H9 (cell line): ENCODE results near the gene CPT1C. TPM values are rescaled to one million over a fixed set of nuclear protein-coding genes. Genes with fewer than 3 reads are reported as not detected.

Experiments used
- DNase-seq: peaks from one replicate; pipeline ENCODE4 v3.0.0-alpha.2; 2017
- H2AFZ ChIP-seq: one replicate; pipeline ENCODE4 v1.6.1; 2013; ENCODE audit warnings: mild to moderate bottlenecking, low read length, control low read depth, moderate library complexity
- H2AK5ac ChIP-seq: 2 replicates; pipeline ENCODE4 v1.6.1; 2013; ENCODE audit warnings: low read length, control low read depth, mixed read lengths; ENCODE audit not compliant: insufficient read length
- H2BK120ac ChIP-seq: one replicate; pipeline ENCODE4 v1.6.1; 2013; ENCODE audit warnings: low read depth, mild to moderate bottlenecking, low read length, control low read depth, inconsistent platforms; ENCODE audit not compliant: poor library complexity, severe bottlenecking
- H2BK12ac ChIP-seq: 2 replicates; pipeline ENCODE4 v1.6.1; 2013; ENCODE audit warnings: low read length, control low read depth, mixed read lengths, low read depth; ENCODE audit not compliant: insufficient read length
- H2BK15ac ChIP-seq: 2 replicates; pipeline ENCODE4 v1.6.1; 2013; ENCODE audit warnings: low read depth, low read length, control low read depth
- H2BK20ac ChIP-seq: one replicate; pipeline ENCODE4 v1.6.1; 2013; ENCODE audit warnings: low read depth, mild to moderate bottlenecking, low read length, control low read depth, inconsistent platforms; ENCODE audit not compliant: poor library complexity, severe bottlenecking
- H2BK5ac ChIP-seq: 2 replicates; pipeline ENCODE4 v1.6.1; 2013; ENCODE audit warnings: low read length, control low read depth, mixed read lengths; ENCODE audit not compliant: insufficient read length
- H3K14ac ChIP-seq: 2 replicates; pipeline ENCODE4 v1.6.1; 2013; ENCODE audit warnings: low read length, control low read depth; ENCODE audit not compliant: insufficient read depth
- H3K18ac ChIP-seq: 2 replicates; pipeline ENCODE4 v1.6.1; 2013; ENCODE audit warnings: low read depth, mild to moderate bottlenecking, mixed read lengths, low read length, control low read depth; ENCODE audit not compliant: insufficient read length
- H3K23ac ChIP-seq: 2 replicates; pipeline ENCODE4 v1.6.1; 2013; ENCODE audit warnings: low read length, control low read depth, mixed read lengths, low read depth; ENCODE audit not compliant: insufficient read length
- H3K23me2 ChIP-seq: 2 replicates; pipeline ENCODE4 v1.6.1; 2013; ENCODE audit warnings: low read depth, mild to moderate bottlenecking, mixed read lengths, low read length, control low read depth; ENCODE audit not compliant: insufficient read length, poor library complexity, severe bottlenecking
- H3K27ac ChIP-seq: 2 replicates; pipeline ENCODE4 v1.5.1; 2013; ENCODE audit warnings: low read length, control low read depth, mixed read lengths, low read depth; ENCODE audit not compliant: insufficient read length
- H3K27me3 ChIP-seq: 2 replicates; pipeline ENCODE4 v1.6.1; 2013; ENCODE audit warnings: low read length, control low read depth, inconsistent platforms; ENCODE audit not compliant: insufficient read depth
- H3K4ac ChIP-seq: 2 replicates; pipeline ENCODE4 v1.6.1; 2013; ENCODE audit warnings: low read depth, mild to moderate bottlenecking, control low read depth, inconsistent platforms, low read length, moderate library complexity
- H3K4me1 ChIP-seq: 2 replicates; pipeline ENCODE4 v1.6.1; 2013; ENCODE audit warnings: low read length, control low read depth, inconsistent platforms; ENCODE audit not compliant: insufficient read depth
- H3K4me2 ChIP-seq: 2 replicates; pipeline ENCODE4 v1.6.1; 2013; ENCODE audit warnings: low read length, control low read depth, mixed read lengths; ENCODE audit not compliant: insufficient read length, insufficient read depth
- H3K56ac ChIP-seq: 2 replicates; pipeline ENCODE4 v1.6.1; 2013; ENCODE audit warnings: low read depth, mild to moderate bottlenecking, mixed read lengths, low read length, control low read depth; ENCODE audit not compliant: insufficient read length
- H3K79me1 ChIP-seq: 2 replicates; pipeline ENCODE4 v1.6.1; 2013; ENCODE audit warnings: low read depth, mild to moderate bottlenecking, moderate library complexity, low read length, control low read depth, inconsistent platforms; ENCODE audit not compliant: insufficient read depth, poor library complexity, severe bottlenecking
- H3K79me2 ChIP-seq: 2 replicates; pipeline ENCODE4 v1.6.1; 2013; ENCODE audit warnings: low read length, control low read depth, inconsistent platforms; ENCODE audit not compliant: insufficient read depth
- H3K9ac ChIP-seq: 2 replicates; pipeline ENCODE4 v1.6.1; 2013; ENCODE audit warnings: low read length, control low read depth, mixed read lengths; ENCODE audit not compliant: insufficient read length; ENCODE audit errors: extremely low read depth
- H3K9me3 ChIP-seq: one replicate; pipeline ENCODE4 v1.6.1; 2013; ENCODE audit warnings: low read depth, low read length, inconsistent platforms; ENCODE audit not compliant: control insufficient read depth
- H3T11ph ChIP-seq: one replicate; pipeline ENCODE4 v1.6.1; 2013; ENCODE audit warnings: mild to moderate bottlenecking, low read length, control low read depth, inconsistent platforms
- H4K20me1 ChIP-seq: one replicate; pipeline ENCODE4 v1.6.1; 2013; ENCODE audit not compliant: control insufficient read depth, insufficient read length, insufficient read depth
- H4K5ac ChIP-seq: 2 replicates; pipeline ENCODE4 v1.6.1; 2013; ENCODE audit warnings: low read depth, mild to moderate bottlenecking, mixed read lengths, low read length, control low read depth; ENCODE audit not compliant: insufficient read length
- H4K8ac ChIP-seq: replicated peaks from 2 replicates; pipeline ENCODE4 v1.6.1; 2013; ENCODE audit warnings: low read length, control low read depth, mixed read lengths, low read depth; ENCODE audit not compliant: insufficient read length
- H4K91ac ChIP-seq: 2 replicates; pipeline ENCODE4 v1.6.1; 2013; ENCODE audit warnings: low read depth, mild to moderate bottlenecking, moderate library complexity, mixed read lengths, low read length, control low read depth; ENCODE audit not compliant: insufficient read length
- H3K27ac Mint-ChIP-seq, 3 experiments: 2 replicates in 2 of 3; 3 replicates in 1 of 3; pipeline ENCODE4 v1.8.0; 2020 to 2021; ENCODE audit warnings: mixed read lengths in 3 of 3, mild to moderate bottlenecking in 1 of 3, moderate library complexity in 1 of 3
- H3K27me3 Mint-ChIP-seq: 2 replicates; pipeline ENCODE4 v1.8.0; 2021; ENCODE audit warnings: low read depth, mild to moderate bottlenecking, moderate library complexity, mixed read lengths
- H3K36me3 Mint-ChIP-seq, 3 experiments: 2 replicates in 2 of 3; 3 replicates in 1 of 3; pipeline ENCODE4 v1.8.0; 2020 to 2021; ENCODE audit warnings: low read depth in 3 of 3, mixed read lengths in 3 of 3; ENCODE audit not compliant: insufficient read depth in 1 of 3
- H3K4me1 Mint-ChIP-seq, 2 experiments: 2 replicates each; pipeline ENCODE4 v1.8.0; 2020; ENCODE audit warnings: mixed read lengths in 2 of 2
- H3K4me3 Mint-ChIP-seq, 2 experiments: 2 replicates in 1 of 2; 3 replicates in 1 of 2; pipeline ENCODE4 v1.8.0; 2020 to 2021; ENCODE audit warnings: mild to moderate bottlenecking in 2 of 2, mixed read lengths in 2 of 2, moderate library complexity in 1 of 2
- H3K9me3 Mint-ChIP-seq, 2 experiments: 2 replicates in 1 of 2; 3 replicates in 1 of 2; pipeline ENCODE4 v1.8.0; 2020; ENCODE audit warnings: mild to moderate bottlenecking in 2 of 2, mixed read lengths in 2 of 2, moderate library complexity in 1 of 2
- CTCF ChIP-seq: fragments of 200-600 bp; sonication (generic); conservative IDR thresholded peaks from 3 replicates; pipeline ENCODE4 v1.8.0; 2021; ENCODE audit warnings: antibody characterized with exemption, mild to moderate bottlenecking
- WGBS: extraction: QIAGEN DNeasy Blood & Tissue Kit; methylation state at CpG from one replicate; pipeline ENCODE4 v1.1.7; 2013; ENCODE audit warnings: missing lambda C conversion rate, low lambda C conversion rate, mixed read lengths; ENCODE audit not compliant: insufficient read length; ENCODE audit errors: extremely low coverage; 5-methylcytosine and 5-hydroxymethylcytosine counted together
- total RNA-seq: library from RNA; stranded (reverse); gene quantifications from 2 replicates; pipeline ENCODE4 v1.2.1, GENCODE V29; 2021

The CPT1C gene
- total RNA-seq, 1 experiment from 2014 or later = 74.6 TPM

GRCh38 chr19:49710372-49710951, 19.5 kb downstream of the CPT1C start:
- H2AFZ ChIP-seq = no peak overlapping the region
- H3K9ac ChIP-seq = no peak overlapping the region
- H3K9me3 ChIP-seq = no peaks in the 10 kb centered on the region
- Mint-ChIP-seq H3K27ac (no peak overlapping the region; a peak in 1 of 7 replicates), H3K27me3 (no peaks in the 10 kb centered on the region; the same call in 1 of the 2 replicates), H3K36me3 (peaks cover 43 to 74% (median 70%) of the 10 kb centered on the region in 3 experiments), H3K4me3 (no peak overlapping the region; a peak in 1 of 5 replicates), H3K4me1 (peaks cover 0 to 9% of the 10 kb centered on the region in 2 experiments; a peak in 2 of 4 replicates), H3K9me3 (peaks cover 3% of the 10 kb centered on the region in 2 experiments; a peak in 2 of 5 replicates)
- H3K4me2 ChIP-seq = no peak overlapping the region
- H3T11ph ChIP-seq = no peak overlapping the region
- H3K23ac ChIP-seq = no peak overlapping the region
- no peak overlapping the region for H3K27ac ChIP-seq
- no peak overlapping the region for H3K14ac ChIP-seq
- H2BK12ac ChIP-seq = no peak overlapping the region
- H4K20me1 ChIP-seq = no peaks in the 10 kb centered on the region
- TF ChIP-seq CTCF = no peak
- no peak overlapping the region for H3K18ac ChIP-seq
- H3K56ac ChIP-seq = no peak overlapping the region
- H2BK120ac ChIP-seq = no peak overlapping the region
- no peak overlapping the region for H2AK5ac ChIP-seq
- H3K27me3 ChIP-seq = no peaks in the 10 kb centered on the region
- no peak overlapping the region for H3K4ac ChIP-seq
- H3K79me2 ChIP-seq = no peaks in the 10 kb centered on the region
- no peak for DNase-seq
- no peaks in the 10 kb centered on the region for H3K4me1 ChIP-seq
- no peak overlapping the region for H2BK15ac ChIP-seq
- no peak overlapping the region for H4K91ac ChIP-seq
- WGBS = no CpG with 5 or more reads among the region's 20 CpGs
- H4K8ac ChIP-seq = no peak overlapping the region
- H3K23me2 ChIP-seq = no peaks in the 10 kb centered on the region
- H2BK5ac ChIP-seq = no peak overlapping the region
- H3K79me1 ChIP-seq = no peaks in the 10 kb centered on the region
- no peak overlapping the region for H2BK20ac ChIP-seq
- H4K5ac ChIP-seq = no peak overlapping the region
